GM10266 (cell line): ENCODE data around the gene ATP8B2.
"Not testable (repeated sequence)": the region's sequence is repeated elsewhere in the genome, so short reads cannot be mapped to it uniquely, and the experiment has no call there.

ENCODE experiments used
- DNase-seq: peaks from one replicate; pipeline ENCODE4 v3.0.0; 2012; ENCODE audit errors: extremely low spot score
- CTCF ChIP-seq: IDR thresholded peaks from 2 replicates; pipeline ENCODE4 v1.5.1; 2012; ENCODE audit warnings: mild to moderate bottlenecking, low read depth; ENCODE audit not compliant: control insufficient read depth, insufficient read depth; ENCODE audit errors: missing control alignments

The ATP8B2 gene

GRCh38 chr1:154361357-154361756 lies 36.0 kb downstream of the ATP8B2 start:
- TF ChIP-seq CTCF, result no peak
- no peak for DNase-seq

GRCh38 chr1:154371436-154371835 lies 46.1 kb downstream of the ATP8B2 start:
- DNase-seq, result no peak
- TF ChIP-seq CTCF, result no peak

GRCh38 chr1:154373777-154374357 lies 48.5 kb downstream of the ATP8B2 start:
- not testable (repeated sequence) for DNase-seq

DNA sequence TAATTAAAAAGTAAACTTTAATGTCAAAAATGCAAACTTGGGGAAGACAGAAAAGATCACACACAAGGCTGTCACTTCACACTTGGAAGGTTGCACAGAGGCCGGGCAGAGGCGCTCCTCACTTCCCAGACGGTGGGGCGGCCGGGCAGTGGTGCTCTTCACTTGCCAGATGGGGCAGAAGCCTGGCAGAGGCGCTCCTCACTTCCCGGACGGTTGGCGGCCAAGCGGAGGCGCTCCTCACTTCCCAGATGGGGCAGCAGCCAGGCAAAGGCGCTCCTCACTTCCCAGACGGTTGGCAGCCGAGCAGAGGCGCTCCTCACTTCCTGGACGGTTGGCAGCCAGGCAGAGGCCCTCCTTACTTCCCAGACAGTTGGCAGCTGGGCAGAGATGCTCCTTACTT lies 54.0 kb downstream of the ATP8B2 start:
- no peak for DNase-seq
- TF ChIP-seq CTCF, result no peak

GRCh38 chr1:154384650-154385489 lies 59.5 kb downstream of the ATP8B2 start:
- TF ChIP-seq CTCF, result no peak
- DNase-seq, result no peak

DNA sequence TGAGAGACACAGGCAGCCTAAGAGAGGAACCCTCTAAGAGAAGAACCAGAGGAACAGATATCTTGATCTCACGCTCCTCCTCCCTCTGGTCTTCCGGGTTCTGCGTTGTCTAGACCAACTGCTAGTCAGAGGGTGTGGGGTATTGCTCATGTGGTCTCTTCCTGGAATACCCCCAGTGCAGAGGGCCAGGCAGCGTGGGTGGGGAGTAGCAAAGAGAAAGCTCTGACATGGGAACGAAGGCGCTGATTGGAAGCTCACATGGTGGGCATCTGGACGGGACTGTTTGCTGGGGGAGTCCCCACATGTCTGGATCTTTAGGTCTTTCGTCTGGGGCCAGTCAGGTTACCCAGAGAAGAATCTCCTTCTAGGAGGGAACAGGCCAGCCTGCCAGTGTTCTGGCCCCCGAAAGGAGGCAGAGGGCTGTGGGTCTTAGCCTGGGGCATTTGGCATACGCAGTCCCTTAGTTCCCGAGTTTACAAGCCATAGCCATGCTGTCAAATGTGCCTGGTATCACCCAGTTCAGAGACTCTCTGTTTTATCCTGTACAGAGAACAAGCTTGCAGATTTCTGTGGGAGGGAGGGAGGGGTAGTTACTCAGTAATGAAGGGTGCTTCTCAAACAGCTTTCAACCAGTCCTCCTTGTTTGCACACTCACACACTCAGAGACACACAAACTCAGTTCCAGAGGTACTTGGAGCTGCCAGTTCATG lies 61.5 kb downstream of the ATP8B2 start:
- no peak for TF ChIP-seq CTCF

GRCh38 chr1:154391086-154391770 lies 65.9 kb downstream of the ATP8B2 start:
- no peak for DNase-seq
- no peak for TF ChIP-seq CTCF

More for the DNA sequence above, 61.5 kb downstream of the ATP8B2 start:
- peak; percentile 77 for DNase-seq
